GM10266 (cell line): ENCODE measurements around the gene ABR.
"Not testable (repeated sequence)": the region's sequence is repeated elsewhere in the genome, so short reads cannot be mapped to it uniquely, and the experiment has no call there.

Experiments
- DNase-seq: peaks from one replicate; pipeline ENCODE4 v3.0.0; 2012; ENCODE audit errors: extremely low spot score
- TF ChIP-seq, protein P1 (sequence below): IDR thresholded peaks from 2 replicates; pipeline ENCODE4 v1.5.1; 2012; ENCODE audit warnings: mild to moderate bottlenecking, low read depth; ENCODE audit not compliant: control insufficient read depth, insufficient read depth; ENCODE audit errors: missing control alignments

ABR gene

DNA sequence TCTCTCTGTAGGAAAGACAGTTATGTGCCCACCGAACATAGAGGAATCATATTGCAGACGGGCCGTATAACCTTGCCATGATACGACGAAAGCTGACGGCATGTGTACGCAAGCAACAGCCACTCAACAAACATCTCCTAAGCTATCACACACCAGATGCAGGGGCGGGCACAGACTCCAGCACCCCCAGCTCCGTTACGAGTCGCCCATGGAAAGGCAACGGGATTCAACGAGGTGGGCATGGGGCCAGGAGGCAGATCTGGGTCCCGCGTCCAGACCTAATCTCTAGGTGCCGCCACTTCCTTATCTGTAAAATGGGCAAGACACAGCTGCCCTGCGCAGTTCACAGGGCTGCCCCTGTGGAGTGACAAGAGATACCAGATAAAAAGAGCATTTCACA is 35.6 kb downstream of the ABR start:
- TF ChIP-seq, protein P1, sequence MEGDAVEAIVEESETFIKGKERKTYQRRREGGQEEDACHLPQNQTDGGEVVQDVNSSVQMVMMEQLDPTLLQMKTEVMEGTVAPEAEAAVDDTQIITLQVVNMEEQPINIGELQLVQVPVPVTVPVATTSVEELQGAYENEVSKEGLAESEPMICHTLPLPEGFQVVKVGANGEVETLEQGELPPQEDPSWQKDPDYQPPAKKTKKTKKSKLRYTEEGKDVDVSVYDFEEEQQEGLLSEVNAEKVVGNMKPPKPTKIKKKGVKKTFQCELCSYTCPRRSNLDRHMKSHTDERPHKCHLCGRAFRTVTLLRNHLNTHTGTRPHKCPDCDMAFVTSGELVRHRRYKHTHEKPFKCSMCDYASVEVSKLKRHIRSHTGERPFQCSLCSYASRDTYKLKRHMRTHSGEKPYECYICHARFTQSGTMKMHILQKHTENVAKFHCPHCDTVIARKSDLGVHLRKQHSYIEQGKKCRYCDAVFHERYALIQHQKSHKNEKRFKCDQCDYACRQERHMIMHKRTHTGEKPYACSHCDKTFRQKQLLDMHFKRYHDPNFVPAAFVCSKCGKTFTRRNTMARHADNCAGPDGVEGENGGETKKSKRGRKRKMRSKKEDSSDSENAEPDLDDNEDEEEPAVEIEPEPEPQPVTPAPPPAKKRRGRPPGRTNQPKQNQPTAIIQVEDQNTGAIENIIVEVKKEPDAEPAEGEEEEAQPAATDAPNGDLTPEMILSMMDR = no peak
- no peak for DNase-seq

DNA sequence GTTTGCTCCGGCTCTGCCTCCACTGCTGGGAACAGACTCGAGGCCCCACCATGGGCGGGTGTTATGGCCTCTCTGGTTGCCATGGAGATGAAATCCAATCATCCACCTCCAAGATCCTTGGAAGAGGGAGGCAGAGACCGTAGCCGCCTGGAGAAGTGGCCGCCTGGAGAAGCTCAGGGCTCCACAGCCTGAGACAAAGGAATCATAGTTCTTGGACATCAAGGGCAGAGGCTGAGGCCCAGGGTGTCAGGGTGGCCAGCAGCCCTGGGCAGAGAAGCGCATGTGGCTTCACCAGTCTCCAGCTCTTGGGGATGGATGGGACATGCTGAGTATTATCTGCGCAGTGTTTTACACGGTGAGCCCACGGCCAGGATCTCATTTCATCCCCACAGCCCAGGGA is 36.2 kb downstream of the ABR start:
- TF ChIP-seq, protein P1 = no peak
- no peak for DNase-seq

DNA sequence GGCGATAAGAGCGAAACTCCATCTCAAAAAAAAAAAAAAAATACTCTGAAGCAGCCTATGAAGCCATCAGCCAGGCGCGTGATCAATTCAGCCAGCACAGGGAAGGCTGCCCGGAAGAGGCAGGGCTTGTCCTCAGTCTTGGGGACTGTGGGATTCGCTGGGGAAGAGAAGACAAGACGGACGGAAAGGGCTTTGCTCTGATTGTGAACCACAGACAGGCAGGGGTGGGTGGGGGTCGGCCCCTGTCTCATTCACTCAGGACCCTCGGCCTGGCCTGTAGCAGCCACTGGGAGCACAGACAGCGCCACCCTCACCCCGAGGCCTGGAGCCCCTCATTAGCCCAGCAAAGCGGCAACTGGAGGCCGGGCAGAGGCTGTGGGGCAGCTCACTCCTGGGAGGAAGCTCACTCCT is 37.2 kb downstream of the ABR start:
- TF ChIP-seq, protein P1 = no peak
- DNase-seq = no peak

DNA sequence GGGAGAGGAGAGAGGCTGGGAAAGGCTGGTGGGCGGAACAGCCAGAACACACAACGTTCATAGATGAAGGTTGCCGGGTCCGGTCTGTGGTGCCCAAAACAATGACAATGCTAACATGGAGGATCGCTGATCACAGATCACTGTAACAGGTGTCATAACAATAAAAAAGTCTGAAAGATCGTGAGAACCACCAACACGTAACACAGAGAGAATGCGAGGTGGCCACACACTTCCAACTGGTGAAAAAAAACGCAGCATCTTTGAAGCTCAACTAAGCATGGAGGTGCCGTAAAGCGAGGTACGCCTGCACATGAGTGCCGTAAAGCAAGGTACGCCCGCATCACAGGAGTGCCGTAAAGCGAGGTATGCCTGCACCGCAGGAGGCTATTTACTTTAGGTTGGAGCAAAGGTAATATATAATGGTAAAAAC is 42.3 kb downstream of the ABR start:
- TF ChIP-seq, protein P1 = no peak
- no peak for DNase-seq

DNA sequence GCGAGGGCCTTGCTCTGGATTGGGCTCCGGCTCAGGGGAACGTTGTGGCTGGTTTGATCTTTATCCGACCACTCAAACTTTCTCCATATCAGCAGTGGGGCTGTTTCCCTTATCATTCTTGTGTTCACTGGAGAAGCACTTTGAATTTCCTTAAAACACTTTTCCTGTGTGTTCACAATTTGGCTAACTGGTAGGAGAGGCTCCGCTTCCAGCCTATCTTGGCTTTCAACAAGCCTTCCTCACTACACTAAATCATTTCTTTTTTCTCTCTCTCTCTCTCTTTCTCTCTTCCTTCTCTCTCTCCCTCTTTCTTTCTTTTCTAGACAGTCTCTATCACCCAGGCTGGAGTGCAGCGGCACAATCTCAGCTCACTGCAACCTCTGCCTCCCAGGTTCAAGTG is 43.0 kb downstream of the ABR start:
- no peak for DNase-seq
- TF ChIP-seq, protein P1 = no peak

DNA sequence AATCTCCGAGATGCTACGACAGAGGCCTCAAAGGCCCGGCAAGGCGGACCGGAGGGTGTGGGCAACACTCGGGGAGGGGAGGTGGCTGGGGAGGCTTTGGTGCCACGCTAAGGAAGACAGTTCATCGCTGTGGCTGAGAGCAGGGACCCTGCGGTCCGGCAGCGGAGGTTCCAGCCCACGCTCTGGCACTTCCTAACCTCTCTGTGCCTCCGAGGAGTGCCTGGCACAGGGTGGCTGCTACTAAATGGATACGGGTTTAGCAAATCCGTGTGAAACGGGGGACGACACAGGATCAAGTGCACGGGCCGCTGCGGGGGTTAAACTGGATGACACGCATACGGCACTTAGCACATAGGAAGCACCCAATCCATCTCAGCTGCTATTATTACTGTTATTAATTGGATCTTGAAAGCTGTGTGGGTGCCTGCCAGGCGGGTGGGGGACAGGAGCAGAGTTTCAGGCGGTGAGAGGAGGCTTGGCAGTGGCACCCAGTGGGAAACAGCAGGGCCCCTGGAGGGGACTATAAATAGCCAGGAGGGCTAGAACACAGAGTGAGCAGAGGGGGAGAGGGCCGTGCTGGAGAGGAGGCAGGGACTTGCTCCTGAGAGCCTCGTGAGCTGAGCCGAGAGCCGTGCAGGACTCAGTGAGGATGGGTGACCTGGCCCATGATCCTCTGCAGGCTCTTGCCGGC is 45.0 kb downstream of the ABR start:
- no peak for DNase-seq
- TF ChIP-seq, protein P1 = no peak

DNA sequence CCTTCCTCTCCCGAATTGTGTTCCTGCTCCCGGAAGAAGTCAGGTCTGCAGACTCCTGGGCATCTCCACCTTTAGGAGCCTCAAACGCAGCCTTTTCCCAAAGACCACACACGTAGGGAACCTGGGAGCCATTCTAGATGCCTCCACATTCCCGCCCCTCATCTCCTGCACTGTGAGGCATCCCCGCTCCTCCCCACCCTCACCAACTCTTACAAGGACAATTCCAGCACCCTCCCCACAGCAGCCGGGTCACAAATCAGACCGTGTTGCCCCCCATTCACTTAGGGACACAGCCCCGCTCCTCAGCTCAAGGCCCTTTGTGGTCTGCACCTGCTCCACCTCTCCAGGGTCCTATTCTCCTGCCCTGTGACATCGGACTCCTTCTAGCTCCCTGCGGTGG is 49.6 kb downstream of the ABR start:
- TF ChIP-seq, protein P1 = no peak
- DNase-seq = no peak

DNA sequence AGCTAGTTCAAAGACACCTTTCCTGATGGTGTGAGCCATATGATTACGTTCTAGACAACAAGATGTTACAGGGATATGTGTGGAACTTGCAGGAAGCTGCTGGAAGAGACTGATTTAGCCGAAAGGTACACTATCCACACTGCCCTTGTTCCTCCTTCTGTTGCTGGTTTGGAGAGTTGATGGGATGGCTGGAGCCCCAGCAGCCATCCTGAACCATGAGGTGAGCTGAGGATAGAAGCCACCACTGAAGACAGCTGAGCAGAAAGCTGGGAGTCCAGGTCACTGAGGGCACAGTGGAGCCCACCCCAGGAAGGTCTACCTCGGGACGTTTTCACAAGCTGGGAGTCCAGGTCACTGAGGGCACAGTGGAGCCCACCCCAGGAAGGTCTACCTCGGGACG is 51.3 kb downstream of the ABR start:
- DNase-seq = not testable (repeated sequence)
